ENCODE results near the gene CRABP2.

DNA sequence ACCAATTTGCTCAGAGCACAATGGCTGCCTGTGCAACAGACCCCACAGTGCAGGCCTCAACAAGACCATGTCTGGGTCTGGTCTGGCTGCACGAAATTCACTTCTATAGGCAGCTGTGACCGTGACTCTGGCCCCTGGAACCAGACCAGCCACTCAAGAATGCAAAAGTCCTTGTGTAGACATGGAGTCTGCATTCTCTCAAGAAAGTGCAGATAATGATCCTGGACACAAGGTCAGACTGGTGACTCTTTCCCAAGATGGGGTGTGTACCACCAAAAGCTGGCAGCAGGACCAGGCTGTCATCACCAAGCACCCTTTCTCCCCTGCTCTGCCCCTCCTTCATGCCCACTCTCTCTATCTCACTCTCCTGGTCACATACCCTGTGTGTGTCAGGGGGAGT, 15.7 kb upstream of the CRABP2 start:
- TF ChIP-seq TAF1 (IDR thresholded peaks at IDR 0.05; ENCODE audit: borderline replicate concordance, insufficient read depth, low read length) (no peak), SIN3A (IDR thresholded peaks at IDR 0.05; ENCODE audit: borderline replicate concordance, insufficient read depth, low read length) (no peak)
